PC-9 (cell line): ENCODE measurements around the gene IQSEC1.

Experiments
- EZH2 ChIP-seq: fragments of 200-600 bp; sonication (generic); IDR thresholded peaks from 2 replicates; pipeline ENCODE4 v1.8.0; 2017; ENCODE audit warnings: antibody characterized with exemption, low read depth
- TF ChIP-seq, protein P1 (sequence below): fragments of 200-600 bp; sonication (generic); conservative IDR thresholded peaks from 2 replicates; pipeline ENCODE4 v1.6.1; 2017; ENCODE audit warnings: mixed run types, antibody characterized with exemption, mild to moderate bottlenecking, moderate library complexity

DNA sequence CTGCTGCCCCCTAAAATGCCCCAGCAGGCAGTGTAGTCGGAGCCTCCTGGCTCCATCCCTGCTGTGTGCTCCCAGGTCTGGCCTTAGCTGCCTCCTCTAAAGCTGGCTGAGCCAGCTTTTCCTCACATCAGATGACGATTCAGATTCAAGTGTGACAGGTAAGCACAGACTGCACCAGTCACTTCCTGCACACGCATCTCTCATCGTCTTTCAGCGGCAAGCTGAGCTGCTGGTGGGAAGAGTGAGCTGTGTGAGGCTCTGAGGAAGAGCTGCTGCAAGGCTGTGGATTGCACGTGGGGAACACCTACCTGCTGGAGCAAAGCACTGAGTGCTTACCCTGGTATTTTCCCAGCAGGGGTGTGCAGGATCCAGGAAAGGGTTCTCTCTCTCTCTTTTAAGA, 143.4 kb downstream of the IQSEC1 start:
- TF ChIP-seq, protein P1, sequence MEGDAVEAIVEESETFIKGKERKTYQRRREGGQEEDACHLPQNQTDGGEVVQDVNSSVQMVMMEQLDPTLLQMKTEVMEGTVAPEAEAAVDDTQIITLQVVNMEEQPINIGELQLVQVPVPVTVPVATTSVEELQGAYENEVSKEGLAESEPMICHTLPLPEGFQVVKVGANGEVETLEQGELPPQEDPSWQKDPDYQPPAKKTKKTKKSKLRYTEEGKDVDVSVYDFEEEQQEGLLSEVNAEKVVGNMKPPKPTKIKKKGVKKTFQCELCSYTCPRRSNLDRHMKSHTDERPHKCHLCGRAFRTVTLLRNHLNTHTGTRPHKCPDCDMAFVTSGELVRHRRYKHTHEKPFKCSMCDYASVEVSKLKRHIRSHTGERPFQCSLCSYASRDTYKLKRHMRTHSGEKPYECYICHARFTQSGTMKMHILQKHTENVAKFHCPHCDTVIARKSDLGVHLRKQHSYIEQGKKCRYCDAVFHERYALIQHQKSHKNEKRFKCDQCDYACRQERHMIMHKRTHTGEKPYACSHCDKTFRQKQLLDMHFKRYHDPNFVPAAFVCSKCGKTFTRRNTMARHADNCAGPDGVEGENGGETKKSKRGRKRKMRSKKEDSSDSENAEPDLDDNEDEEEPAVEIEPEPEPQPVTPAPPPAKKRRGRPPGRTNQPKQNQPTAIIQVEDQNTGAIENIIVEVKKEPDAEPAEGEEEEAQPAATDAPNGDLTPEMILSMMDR: no peak
- no peak for TF ChIP-seq EZH2
